GM19372 (cell line): ENCODE results near the gene NKTR.

Experiments
- ATAC-seq: cut with Tn5 transposase; IDR thresholded peaks from one replicate; pipeline ENCODE4 v1.9.1; 2021; ENCODE audit warnings: mild to moderate bottlenecking, low read depth, moderate library complexity; ENCODE audit not compliant: unreplicated experiment

NKTR gene

DNA sequence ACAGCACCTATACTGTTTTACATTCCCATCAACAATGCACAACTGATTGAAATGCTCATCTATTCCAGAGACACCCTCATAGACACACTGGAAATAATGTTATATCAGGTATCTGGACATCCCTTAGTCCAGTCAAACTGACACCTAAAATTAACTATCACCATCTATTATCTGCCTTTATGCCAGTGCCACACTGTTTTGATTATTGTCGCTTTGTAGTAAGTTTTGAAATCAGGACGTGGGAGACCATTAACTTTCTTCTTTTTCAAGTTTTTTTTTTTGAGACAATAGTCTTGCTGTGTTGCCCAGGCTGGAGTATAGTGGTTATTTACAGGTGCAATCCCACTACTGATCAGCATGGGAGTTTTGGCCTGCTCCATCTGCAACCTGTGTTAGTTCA, 75.4 kb downstream of the NKTR start:
- no peak for ATAC-seq

DNA sequence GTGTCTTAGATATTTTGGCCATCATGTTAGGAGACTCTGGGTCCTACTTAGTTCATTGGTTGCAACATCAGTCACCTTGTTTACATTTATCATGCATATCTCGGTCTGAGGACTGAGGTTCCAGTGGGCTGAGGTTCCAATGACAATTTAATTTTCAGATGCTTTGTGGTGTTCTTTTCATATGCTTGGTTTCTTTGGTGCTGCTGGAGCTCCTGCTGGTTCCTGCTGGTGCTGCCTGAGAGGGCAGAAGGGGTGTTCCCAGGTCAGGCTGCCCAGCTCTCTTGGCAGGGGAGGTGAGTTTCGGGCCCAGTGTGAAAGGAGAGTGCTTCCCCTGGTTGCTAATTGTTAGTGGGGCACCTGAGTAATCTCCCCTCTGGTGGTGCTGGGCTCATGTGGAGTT, 78.0 kb downstream of the NKTR start:
- no peak for ATAC-seq

- ATAC-seq = no peak
Measured at GRCh38 chr3:42680271-42680670, 79.8 kb downstream of the NKTR start.

GRCh38 chr3:42680806-42681205, 80.3 kb downstream of the NKTR start:
- ATAC-seq = no peak

DNA sequence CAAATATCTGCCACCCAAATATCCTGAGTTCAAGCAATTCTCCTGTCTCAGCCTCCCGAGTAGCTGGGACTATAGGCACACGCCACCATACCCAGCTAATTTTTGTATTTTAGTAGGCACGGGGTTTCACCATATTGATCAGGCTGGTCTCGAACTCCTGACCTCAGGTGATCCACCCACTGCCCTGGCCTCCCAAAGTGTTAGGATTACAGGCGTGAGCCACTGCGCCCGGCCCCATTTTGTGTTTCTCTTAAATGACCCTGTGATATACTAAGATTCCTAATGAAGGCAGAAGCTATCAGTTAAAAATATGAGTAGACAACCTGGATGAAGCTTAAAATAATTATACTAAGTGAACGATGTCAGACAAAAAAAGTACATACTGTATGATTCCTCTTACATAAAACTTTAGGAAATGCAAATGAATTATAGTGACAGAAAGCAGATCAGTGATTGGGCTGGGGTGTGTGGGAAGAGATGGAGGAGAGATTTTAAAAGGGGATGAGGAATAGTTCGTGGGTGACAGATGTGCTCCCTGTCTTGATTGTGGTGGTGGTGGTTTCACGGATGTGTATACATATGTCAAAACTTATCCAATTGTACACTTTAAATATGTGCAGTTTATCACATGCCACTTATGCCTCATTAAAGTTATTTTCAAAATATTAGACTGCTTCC, 81.0 kb downstream of the NKTR start:
- no peak for ATAC-seq

GRCh38 chr3:42682301-42683070, 82.0 kb downstream of the NKTR start:
- ATAC-seq = no peak

DNA sequence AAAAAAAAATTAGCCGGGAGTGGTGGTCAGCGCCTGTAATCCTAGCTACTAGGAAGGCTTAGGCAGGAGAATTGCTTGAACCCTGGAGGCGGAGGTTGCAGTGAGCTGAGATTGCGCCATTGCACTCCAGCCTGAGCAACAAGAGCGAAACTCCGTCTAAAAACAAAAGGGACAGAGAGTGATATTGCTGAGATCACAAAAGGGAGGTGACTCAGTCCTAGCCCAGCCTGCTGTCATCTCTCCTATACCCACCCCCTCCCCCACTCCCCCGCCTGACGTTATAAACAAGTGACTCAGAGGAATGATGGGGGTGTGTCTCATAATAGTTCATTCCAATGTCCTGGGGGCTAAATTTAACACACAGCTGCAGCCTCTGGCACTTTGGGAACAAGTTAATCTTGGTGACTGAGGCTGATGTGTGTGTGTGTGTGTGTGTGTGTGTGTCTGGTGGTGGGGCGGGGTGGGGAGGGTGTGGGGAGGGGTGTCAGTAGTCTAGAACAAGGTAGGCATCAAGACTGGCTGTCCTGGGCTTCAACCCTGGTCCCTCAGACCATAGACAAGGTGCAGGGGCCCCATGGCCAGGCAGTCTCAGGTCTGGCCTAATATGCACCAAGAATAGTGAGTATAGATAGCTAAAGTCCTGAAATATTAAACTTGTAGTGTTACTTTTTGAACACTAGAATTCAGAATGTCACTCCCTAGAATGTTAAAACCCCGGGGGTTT, 83.6 kb downstream of the NKTR start:
- ATAC-seq = no peak

DNA sequence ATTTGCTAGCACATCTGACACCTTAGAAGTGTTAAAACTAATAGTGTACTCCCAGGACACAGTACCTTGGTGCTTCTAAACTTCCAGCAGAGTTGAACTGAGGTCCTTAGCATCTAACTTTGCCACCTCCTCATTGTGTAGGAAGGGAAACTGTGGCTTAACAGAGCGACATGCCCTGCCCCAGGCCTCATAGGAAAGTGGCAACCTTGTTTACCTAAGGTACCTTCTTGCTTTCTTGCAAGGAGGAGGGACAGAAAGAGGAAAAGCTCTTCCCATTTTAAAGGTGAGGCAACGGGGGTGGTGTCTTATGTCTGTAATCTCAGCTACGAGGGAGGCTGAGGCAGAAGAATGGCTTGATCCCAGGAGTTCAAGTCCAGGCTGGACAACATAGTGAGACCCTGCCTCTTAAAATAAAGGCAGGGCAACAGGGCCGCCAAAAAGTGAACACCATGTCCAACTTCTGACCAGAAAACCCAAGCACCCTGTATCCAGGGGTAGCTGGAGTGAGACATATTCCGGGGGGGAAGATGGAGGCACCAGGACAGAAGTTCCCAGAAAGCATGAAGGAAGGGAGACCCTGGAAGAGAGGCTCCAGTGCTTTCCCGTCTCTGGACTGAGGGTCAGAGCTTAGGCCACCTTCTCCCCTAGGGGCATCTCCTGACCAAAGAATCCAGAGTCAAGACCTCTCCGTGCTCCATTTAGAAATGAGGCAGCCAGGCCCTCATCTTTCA, 84.3 kb downstream of the NKTR start:
- ATAC-seq = no peak

DNA sequence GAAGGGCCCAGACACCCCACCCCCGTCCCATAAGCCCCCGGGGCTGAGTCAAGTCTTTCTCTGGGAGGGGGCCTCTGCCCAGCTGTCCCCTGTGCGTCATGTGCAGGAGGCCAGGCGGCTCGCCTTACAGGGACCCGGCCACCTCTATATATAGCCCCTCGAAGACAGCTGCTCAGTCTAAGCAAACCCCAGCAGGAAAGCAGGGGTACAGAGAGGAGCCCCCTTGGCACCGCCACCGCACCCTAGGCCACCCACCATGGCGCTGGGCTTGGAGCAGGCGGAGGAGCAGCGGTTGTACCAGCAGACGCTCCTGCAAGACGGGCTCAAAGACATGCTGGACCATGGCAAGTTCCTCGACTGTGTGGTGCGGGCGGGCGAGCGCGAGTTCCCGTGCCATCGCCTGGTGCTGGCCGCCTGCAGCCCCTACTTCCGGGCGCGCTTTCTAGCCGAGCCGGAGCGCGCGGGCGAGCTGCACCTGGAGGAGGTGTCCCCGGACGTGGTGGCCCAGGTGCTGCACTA, 84.9 kb downstream of the NKTR start, which contains the start of gene KLHL40:
KLHL40 (plus strand) TSS at position 175 of the 519 bp plus-strand sequence; CDS start at position 257, 82 bp downstream.
- ATAC-seq = no peak

GRCh38 chr3:42685891-42686820, 85.7 kb downstream of the NKTR start:
- no peak for ATAC-seq

GRCh38 chr3:42686832-42687650, 86.6 kb downstream of the NKTR start:
- no peak for ATAC-seq

DNA sequence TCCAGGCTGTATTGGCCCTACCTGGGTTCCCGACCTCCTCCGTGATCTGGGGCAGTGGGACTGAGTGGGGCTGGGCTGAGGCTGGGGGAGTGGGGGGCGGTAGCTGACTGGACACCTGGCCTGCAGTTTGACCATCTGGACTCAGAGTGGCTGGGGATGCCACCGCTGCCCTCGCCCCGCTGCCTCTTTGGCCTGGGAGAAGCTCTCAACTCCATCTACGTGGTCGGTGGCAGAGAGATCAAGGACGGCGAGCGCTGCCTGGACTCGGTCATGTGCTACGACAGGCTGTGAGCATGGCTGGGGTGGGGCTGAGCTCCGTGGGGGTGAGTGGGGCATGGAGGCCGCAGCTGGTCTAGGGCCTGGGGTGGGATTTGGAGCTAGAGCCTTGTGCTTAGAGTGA, 87.5 kb downstream of the NKTR start:
- ATAC-seq = no peak

DNA sequence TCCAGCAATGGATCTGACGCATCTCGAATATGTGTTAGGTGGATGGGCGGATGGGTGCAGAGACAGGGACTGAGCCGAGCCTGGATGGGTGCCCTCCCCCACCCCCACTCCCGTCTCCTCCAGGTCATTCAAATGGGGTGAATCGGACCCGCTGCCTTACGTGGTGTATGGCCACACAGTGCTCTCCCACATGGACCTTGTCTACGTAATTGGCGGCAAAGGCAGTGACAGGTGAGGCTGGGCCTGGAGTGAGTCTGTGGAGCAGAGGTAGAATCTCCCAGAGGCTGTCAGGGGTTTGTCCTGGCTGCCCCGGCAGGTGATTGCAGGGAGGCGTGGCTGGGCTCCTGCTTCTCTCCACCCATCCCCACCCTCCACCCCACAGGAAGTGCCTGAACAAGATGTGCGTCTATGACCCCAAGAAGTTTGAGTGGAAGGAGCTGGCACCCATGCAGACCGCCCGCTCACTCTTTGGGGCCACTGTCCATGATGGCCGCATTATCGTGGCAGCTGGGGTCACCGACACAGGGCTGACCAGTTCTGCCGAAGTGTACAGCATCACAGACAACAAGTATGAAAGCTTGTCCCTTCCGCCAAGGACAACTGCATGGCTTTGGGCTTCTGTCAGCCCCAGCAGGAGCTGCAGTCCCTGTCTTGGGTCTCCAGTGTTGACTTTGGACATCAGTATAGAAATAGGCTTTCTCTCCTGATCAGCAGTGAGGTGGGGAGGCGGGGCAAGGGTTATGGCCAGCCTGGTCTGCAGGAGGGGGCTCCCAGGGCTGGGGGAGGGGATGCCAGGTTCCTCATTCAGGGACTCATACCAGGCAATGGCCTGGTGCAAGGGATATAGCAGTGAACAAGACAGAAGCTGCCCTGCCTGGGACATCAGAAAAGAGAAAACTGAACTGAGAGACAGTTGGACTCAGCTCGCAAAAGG, 88.3 kb downstream of the NKTR start:
- ATAC-seq = no peak

DNA sequence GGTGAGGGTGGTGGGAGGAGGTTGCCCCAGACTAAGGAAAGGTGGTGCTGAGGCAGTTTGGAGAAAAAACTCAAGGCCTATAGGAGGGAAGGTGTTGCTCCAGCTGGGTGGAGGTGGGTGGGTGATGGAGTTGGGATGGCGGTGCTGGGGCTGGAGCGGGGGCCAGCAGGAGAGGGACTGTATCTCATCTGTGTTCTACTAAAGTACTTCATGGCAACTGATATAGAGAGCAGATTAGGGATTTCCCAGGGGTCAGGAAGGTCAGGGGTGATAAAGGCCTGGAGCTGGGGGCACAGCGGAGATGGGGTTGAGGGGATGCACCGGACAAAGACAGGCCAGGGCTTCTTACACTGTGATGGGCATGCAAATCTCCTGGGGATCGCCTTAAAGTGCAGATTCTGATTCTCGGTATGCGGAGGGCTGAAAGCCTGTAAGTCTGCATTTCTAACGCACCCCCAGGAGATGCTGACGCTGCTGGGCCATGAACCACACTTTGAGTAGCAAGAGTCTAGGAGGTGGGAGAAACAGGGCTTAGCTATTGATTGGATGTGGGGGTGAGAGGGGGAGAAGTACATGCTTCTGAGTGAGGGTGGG, 89.0 kb downstream of the NKTR start:
- no peak for ATAC-seq

GRCh38 chr3:42690191-42690590, 89.7 kb downstream of the NKTR start:
- ATAC-seq = no peak

DNA sequence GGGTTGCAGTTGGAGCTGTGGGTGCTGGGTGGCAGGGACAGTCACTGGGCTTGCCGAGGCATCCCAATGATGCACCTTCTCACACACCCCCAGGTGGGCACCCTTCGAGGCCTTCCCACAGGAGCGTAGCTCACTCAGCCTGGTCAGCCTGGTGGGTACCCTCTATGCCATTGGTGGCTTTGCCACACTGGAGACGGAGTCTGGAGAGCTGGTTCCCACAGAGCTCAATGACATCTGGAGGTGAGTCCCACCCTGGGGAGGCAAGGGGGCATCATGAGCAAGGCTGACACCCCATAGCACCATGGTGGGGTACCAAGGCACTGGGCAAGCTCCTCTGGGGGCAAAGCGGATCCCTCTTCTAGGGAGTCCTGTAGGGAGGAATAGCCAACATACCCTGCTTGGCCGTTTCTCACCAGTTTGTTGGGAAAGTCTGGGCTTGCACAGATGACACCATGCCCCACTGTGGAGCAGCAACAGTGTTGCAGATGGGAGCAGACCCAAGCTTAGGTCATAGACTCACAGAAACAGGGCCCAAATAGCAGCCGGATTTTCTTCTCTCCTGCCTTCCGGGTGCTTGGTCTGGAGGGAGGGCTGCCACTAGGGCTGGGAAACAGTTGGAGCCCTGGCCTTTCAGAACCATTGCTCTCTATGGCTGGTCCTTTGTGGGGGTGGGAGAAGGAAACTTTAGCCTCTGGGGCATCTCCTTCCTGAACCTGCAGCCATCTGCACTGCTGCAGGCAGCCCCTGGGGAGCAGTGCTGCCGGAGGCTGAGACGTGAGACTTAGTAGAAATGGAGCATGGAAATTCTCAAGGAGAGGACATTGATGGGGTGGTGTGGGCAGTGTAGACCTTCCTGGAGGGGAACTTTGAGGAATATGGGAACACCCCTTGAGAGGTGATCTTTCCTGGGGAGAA, 90.5 kb downstream of the NKTR start:
- no peak for ATAC-seq
